Sigmoid colon (tissue), 3 donors: ENCODE measurements around the gene CHMP1B.

Experiments used
- CTCF ChIP-seq, 4 experiments: fragments of 450-650 bp in 3 of 4; fragments of 200-600 bp in 1 of 4; IDR thresholded peaks; one replicate each; pipeline ENCODE4 v1.5.1; 2016 to 2019; ENCODE audit warnings: antibody characterized with exemption in 4 of 4, mild to moderate bottlenecking in 3 of 4, moderate library complexity in 2 of 4
- POLR2A ChIP-seq, 2 donors: fragments of 450-650 bp; IDR thresholded peaks; one replicate each; pipeline ENCODE4 v1.6.1; 2016; ENCODE audit warnings: antibody characterized with exemption in 2 of 2, mild to moderate bottlenecking in 2 of 2, moderate library complexity in 2 of 2

- no peak for TF ChIP-seq CTCF (IDR thresholded peaks at IDR 0.05)
- TF ChIP-seq POLR2A (IDR thresholded peaks at IDR 0.05), result no peak
Observed at GRCh38 chr18:11847811-11848210, 3.4 kb upstream of the CHMP1B start.
